Stimulated activated CD8-positive, alpha-beta memory T cell treated with anti-CD3 and anti-CD28 coated beads, Interleukin-12 subunit alpha, Interleukin-12 subunit beta, amount 100 ng/mL, for 24 hours (primary cell): ENCODE data around the gene CRAMP1.

ENCODE experiments used
- DNase-seq: peaks from one replicate; pipeline ENCODE4 v3.0.0-alpha.2; 2020; ENCODE audit errors: extremely low read depth

CRAMP1 gene

GRCh38 chr16:1632638-1632970 is 20.4 kb downstream of the CRAMP1 start:
- no peak for DNase-seq

GRCh38 chr16:1633310-1633709 is 21.1 kb downstream of the CRAMP1 start:
- DNase-seq, result no peak

DNA sequence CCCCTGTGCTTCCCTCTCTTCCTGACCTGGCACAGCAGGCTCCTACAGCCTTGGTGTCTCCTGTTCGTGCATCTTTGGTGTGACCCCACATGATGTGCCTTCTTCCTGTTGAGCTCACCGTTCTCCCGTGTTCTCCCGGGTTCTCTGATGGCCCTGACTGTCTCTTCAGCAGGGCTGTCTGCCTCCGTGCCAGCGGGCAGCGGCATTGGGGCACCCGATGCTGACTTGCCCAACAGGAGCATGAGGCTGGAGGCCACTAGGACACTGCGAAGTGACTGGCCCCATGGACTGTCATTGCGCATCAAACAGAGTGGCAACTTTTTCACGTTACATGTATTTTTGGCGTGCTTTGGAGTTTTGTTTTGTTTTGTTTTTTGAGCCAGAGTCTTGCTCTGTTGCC is 22.4 kb downstream of the CRAMP1 start:
- DNase-seq, result no peak

DNA sequence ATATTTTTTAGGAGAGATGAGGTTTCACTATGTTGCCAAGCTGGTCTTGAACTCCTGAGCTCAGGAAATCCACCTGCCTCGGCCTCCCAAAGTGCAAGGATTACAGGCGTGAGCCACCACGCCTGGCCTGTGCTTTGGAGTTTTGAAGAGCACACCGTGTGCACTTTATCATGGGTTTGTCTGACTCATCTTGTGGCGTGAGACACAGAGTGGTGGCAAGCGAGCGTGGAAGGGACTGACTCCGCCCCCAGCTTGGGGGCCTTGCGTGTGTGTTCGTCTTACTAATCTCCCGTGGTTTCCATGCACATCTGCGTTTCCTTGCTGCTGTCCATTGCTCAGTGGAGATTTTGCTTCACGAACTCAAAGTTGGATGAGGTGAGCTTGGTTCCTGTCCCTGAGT is 22.9 kb downstream of the CRAMP1 start:
- DNase-seq, result no peak

DNA sequence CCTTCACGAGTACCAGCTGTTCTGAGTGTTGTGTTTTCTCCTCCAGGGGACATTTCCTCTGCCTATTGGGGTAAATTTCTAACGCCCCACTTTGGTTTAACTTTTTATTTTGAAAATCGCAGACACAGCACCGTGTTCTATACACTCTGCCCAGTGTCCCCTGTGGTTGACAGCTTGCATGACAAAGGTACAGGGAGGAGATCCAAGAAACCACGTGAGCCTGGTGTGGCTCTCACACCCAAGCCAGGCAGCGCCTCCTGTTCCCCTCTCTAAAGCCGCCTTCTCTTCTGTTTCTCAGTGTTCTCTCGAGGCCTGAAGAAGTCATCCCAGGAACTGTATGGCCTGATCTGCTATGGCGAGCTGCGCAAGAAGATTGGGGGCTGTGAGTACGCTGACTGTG is 25.4 kb downstream of the CRAMP1 start:
- no peak for DNase-seq

DNA sequence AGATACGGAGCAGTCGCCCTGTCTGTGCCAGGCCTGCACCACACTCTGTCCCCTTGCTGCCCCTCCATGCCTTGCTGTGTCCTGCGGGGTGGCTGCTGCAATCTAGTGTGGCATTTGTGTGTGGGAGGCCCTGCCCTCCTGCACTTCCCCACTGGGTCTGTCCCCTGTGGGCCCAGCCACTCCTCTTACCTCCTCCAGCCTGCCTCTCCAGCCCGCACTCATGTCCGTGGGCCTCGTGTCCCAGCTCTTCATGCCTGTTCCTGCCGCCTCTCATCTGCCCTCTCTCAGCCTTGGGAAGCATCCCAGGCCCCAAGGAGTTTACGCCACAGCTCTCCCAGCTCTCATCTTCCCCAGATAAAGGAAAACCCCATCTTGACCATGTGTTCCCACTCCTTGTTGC is 26.6 kb downstream of the CRAMP1 start:
- DNase-seq, result no peak

- DNase-seq, result no peak
These were observed 27.1 kb downstream of the CRAMP1 start for GRCh38 chr16:1639282-1639681.

GRCh38 chr16:1639860-1640259 is 27.7 kb downstream of the CRAMP1 start:
- DNase-seq, result no peak

GRCh38 chr16:1640261-1640941 is 28.2 kb downstream of the CRAMP1 start:
- DNase-seq, result no peak

DNA sequence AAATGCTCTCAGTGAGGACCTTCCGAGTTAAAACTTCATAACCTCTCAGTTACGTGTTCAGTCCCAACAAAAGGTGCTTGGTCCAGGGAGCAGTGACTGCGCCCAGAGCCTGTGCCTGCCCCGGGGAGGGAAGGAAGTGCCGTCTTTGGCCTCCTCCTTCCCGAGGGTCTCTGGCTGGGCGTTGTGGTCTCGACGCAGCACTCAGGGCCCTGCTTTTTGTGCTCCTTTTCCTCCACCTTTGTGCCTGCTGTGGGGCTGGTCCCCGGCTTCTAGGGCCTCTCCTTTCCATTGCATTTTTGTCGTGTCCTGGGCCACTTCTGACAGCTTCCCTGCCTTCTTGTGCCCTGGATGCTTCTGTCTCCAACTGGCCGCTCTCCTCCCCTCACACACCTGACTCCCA is 29.1 kb downstream of the CRAMP1 start:
- no peak for DNase-seq

DNA sequence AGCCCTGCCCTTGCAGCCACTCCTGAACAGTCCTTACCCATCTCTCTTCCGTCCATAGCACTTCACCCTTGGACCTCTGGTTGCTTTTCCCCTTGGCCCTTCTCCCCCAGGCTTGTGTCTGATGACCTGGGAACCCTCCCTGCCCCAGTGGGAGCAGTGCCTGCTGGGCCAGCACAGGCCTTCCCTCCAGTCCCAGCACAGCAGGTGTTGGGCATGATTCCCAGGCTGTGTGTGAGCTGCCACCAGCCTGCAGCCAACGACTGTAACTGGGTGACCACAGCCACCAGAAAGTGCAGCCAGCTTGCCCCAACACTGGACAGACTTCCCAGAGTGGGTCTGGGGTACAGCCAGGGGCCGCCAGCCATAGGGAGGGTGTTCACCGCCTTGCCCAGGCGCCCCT is 30.0 kb downstream of the CRAMP1 start:
- no peak for DNase-seq

DNA sequence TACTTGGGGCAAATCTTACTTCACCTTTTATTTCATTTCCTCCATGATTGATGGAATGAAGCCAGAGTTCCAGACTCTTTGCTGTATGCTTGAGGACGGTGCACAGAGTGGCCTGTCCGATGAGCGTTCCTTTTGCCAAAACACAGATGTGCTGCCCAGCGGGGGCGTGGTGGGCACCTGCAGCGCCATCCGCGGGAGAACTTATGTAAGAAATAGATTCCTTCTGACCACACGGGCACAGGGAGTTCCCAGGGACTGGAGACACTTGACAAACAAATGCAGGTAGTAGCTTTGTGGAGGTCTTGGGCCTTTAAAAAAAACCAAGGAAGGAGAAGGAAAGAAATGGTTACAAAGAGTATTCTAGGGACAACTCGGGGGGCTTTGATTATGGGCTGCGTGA is 30.6 kb downstream of the CRAMP1 start:
- DNase-seq, result no peak

DNA sequence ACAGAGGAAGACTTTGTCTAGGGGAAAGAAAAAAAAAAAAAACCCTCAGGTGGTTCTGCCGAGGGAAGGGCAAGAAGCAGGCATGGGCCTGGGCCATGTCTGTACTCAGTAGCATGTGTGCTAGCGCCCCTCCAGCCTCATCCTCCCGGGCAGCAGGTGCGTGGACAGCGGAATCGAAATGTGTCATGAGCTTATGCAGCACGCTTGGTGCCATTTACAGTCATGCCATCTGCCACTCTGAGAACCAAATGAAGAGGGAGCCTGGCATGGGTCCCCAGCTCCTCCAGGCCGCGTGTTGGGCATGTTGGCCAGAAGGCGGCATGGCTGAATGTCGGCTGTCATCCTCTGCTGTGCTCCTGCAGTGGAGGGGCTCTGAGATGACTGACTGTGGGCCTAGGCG is 31.4 kb downstream of the CRAMP1 start:
- DNase-seq, result no peak

GRCh38 chr16:1645914-1646525 is 33.9 kb downstream of the CRAMP1 start:
- no peak for DNase-seq

GRCh38 chr16:1647856-1648255 is 35.7 kb downstream of the CRAMP1 start:
- no peak for DNase-seq

DNA sequence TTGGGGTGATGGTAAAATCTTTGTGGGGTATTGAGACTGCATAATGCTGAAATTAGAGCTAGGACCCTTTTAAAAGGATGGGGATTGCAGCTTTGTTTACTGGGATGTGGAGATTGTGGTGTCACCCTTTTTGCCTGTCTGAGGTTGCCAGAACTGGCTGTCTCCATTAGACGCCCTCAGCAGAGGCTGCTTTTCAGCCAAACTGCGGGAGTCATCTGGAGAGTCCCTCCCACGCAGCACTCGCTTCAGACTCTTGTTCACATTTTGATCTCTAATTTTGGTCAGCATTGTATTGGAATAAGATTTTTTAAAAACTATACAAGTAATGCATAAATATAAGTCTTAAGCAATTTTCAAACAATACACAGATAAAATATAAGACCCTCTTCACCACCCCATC is 38.0 kb downstream of the CRAMP1 start:
- DNase-seq, result no peak

- no peak for DNase-seq
These were observed 39.2 kb downstream of the CRAMP1 start for GRCh38 chr16:1651094-1651973.

DNA sequence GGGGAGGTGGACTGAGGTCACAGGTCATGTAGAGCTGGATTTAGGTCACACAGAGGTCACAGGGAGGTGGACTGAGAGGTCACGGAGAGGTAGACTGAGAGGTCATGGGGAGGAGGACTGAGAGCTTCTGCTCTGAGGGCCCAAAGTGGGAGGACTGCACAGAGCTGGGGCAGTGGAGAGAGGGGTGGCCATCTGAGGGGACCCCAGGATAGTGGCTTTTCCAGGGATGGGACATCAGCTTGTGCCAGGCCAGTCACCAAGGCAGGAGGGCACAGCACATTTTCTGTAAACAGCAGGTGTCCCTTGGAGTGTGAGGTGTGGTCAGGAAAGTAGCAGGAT is 39.8 kb downstream of the CRAMP1 start:
- no peak for DNase-seq

DNA sequence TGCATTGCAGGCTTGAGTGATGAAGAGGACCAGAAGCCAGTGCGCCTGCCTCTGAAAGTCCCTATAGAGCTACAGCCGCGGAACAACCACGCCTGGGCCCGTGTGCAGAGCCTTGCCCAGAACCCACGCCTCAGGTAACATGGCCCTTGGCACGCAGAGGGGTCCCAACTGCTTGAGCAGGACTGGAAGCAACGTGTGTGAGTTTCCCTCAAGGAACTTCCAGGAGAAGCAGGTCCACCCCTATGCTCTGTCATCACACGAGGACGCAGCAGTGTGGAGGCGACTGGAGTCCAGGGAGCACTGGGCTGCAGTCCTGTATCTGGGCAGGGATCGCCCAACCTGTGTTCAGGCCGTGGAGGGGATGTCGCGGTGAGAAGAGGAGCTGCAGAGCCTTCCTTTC is 40.9 kb downstream of the CRAMP1 start:
- no peak for DNase-seq

GRCh38 chr16:1654505-1655268 is 42.5 kb downstream of the CRAMP1 start:
- no peak for DNase-seq

DNA sequence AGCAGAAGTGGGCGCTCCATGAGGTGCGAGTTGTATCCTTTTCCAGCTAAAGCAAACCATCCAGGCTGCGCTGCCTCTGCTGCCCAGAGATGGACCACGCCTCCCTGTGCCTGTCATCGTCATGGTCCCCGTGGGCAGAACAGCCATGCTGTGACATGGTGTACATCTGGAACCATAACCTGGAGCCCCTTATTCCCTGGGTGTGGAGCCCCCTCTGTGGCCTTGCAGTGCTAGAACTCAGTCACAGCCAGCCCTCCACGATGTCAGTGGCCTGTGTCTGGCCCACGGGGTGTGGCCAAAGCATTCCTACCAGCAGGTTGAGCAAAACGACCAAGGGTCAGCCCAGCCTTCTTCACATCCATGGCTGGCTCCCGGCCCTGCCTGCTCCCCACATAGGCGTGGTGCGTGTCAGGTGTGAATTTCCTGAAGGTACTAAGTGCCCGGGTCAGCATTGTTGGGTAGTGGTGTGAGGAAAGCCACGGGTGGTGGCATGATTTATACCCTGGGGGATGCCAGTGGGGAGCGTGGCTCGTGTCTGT is 43.2 kb downstream of the CRAMP1 start:
- no peak for DNase-seq
